GM19463 (cell line): ENCODE results near the gene ATP6V1G2.
"Not testable (repeated sequence)": the region's sequence is repeated elsewhere in the genome, so short reads cannot be mapped to it uniquely, and the experiment has no call there.

ENCODE experiments used
- ATAC-seq: cut with Tn5 transposase; IDR thresholded peaks from one replicate; pipeline ENCODE4 v1.9.1; 2021; ENCODE audit warnings: mild to moderate bottlenecking, moderate library complexity; ENCODE audit not compliant: unreplicated experiment

ATP6V1G2 gene

GRCh38 chr6:31546339-31546957, at the start of gene ATP6V1G2:
ATP6V1G2 (minus strand) TSS chr6:31546608; CDS start chr6:31546559, 49 bp downstream.
- no peak for ATAC-seq

GRCh38 chr6:31592396-31592771, 46.0 kb upstream of the ATP6V1G2 start:
- ATAC-seq, result no peak

GRCh38 chr6:31590691-31591090, 44.3 kb upstream of the ATP6V1G2 start:
- ATAC-seq, result not testable (repeated sequence)

- no peak for ATAC-seq
Observed at GRCh38 chr6:31588871-31589650, 42.7 kb upstream of the ATP6V1G2 start.

- ATAC-seq, result no peak
Observed at GRCh38 chr6:31587791-31588777, 41.7 kb upstream of the ATP6V1G2 start.

- ATAC-seq, result no peak
Observed at GRCh38 chr6:31586599-31587281, 40.3 kb upstream of the ATP6V1G2 start.

- no peak for ATAC-seq
Observed at GRCh38 chr6:31586008-31586407, 39.6 kb upstream of the ATP6V1G2 start, which contains the start of gene LST1. LST1 (plus strand) TSS chr6:31586277; CDS start chr6:31587300, 1,023 bp downstream.

- ATAC-seq, result no peak
Observed at GRCh38 chr6:31585491-31585890, 39.1 kb upstream of the ATP6V1G2 start.

GRCh38 chr6:31582230-31582643, 35.8 kb upstream of the ATP6V1G2 start, which contains the start of gene LTB:
LTB (minus strand) TSS chr6:31582424; CDS start chr6:31582417, 7 bp downstream.
- ATAC-seq, result no peak

GRCh38 chr6:31581434-31582229, 35.2 kb upstream of the ATP6V1G2 start:
- ATAC-seq, result no peak

GRCh38 chr6:31580807-31581433, 34.5 kb upstream of the ATP6V1G2 start:
- no peak for ATAC-seq

GRCh38 chr6:31580438-31580740, 34.0 kb upstream of the ATP6V1G2 start:
- ATAC-seq, result no peak

GRCh38 chr6:31579546-31580437, 33.4 kb upstream of the ATP6V1G2 start:
- no peak for ATAC-seq

GRCh38 chr6:31579119-31579505, 32.7 kb upstream of the ATP6V1G2 start:
- no peak for ATAC-seq

GRCh38 chr6:31578184-31579118, 32.0 kb upstream of the ATP6V1G2 start:
- no peak for ATAC-seq

- no peak for ATAC-seq
Observed at GRCh38 chr6:31577579-31577966, 31.2 kb upstream of the ATP6V1G2 start.

GRCh38 chr6:31576897-31577578, 30.6 kb upstream of the ATP6V1G2 start:
- no peak for ATAC-seq
